Tibial nerve (tissue), 3 donors: ENCODE measurements around the gene ENTR1.

Experiments
- POLR2A ChIP-seq, 2 donors: fragments of 450-650 bp; IDR thresholded peaks; one replicate each; pipeline ENCODE4 v1.6.1; 2017; ENCODE audit warnings: antibody characterized with exemption in 2 of 2, mild to moderate bottlenecking in 2 of 2, moderate library complexity in 2 of 2
- TF ChIP-seq, protein P1 (sequence below), 5 experiments: fragments of 200-600 bp in 3 of 5; fragments of 450-650 bp in 2 of 5; sonication (generic) in 3 of 5; IDR thresholded peaks; one replicate each; pipeline ENCODE4 v1.5.1; 2016 to 2019; ENCODE audit warnings: antibody characterized with exemption in 5 of 5, mild to moderate bottlenecking in 3 of 5, moderate library complexity in 2 of 5

DNA sequence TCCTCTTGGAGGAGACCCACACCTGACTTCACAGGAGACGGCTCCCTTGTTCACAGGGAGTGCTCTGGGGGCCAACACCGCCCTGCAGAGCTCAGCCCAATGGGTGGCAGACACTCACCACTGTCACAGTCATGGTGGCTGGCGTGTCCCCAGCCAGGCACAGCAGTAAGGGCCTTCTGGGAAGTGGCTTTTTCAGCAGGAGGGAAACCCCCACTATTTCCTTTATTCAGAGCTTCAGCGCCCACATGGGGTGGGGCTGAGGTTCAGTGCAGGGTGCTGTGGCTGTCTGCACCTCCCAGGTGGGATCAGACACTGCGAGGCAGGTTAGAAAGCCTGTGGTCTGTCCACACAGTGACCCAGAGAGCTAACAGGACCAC is 6.9 kb downstream of the ENTR1 start:
- TF ChIP-seq, protein P1, sequence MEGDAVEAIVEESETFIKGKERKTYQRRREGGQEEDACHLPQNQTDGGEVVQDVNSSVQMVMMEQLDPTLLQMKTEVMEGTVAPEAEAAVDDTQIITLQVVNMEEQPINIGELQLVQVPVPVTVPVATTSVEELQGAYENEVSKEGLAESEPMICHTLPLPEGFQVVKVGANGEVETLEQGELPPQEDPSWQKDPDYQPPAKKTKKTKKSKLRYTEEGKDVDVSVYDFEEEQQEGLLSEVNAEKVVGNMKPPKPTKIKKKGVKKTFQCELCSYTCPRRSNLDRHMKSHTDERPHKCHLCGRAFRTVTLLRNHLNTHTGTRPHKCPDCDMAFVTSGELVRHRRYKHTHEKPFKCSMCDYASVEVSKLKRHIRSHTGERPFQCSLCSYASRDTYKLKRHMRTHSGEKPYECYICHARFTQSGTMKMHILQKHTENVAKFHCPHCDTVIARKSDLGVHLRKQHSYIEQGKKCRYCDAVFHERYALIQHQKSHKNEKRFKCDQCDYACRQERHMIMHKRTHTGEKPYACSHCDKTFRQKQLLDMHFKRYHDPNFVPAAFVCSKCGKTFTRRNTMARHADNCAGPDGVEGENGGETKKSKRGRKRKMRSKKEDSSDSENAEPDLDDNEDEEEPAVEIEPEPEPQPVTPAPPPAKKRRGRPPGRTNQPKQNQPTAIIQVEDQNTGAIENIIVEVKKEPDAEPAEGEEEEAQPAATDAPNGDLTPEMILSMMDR (IDR thresholded peaks at IDR 0.05) = no peak
- TF ChIP-seq POLR2A (IDR thresholded peaks at IDR 0.05) = no peak
